ENCODE data around the gene MYO16.
"Not testable (repeated sequence)": the region's sequence is repeated elsewhere in the genome, so short reads cannot be mapped to it uniquely, and the experiment has no call there.

The MYO16 gene

DNA sequence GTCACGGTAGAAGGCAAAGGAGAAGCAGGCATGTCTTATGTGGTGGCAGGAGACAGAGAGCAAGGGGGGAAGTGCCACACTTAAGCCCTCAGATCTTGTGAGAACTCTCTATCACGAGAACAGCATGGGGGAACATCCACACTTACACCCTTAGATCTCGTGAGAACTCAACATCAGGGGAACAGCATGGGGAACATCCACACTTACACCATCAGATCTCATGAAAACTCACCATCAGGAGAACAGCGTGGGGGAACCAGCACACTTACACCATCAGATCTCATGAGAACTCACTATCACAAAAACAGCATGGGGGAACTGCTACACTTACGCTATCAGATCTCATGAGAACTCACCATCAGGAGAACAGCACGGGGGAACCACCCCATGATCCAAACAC is 445.0 kb downstream of the MYO16 start:
- DNase-seq (ENCODE audit: low read depth), result no peak

DNA sequence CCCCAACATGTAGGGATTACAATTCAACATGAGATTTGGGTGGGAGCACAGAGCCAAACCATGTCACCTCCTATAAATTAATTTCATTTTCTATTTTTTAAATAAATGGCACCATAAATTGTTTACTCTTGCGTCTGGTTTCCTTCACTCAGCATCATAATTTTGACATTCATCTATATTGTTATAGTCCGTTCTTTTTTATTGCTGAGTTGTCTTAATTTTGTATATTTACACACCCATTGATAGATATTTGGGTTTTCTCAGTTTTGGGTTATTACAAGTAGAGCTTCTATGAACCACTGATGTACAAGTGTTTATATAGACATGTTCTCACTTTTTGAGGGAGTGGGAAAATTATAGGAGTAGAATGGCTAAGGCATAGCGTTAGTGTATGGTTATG is 445.4 kb downstream of the MYO16 start:
- no peak for DNase-seq (ENCODE audit: low read depth)

GRCh38 chr13:109087916-109088623 is 458.7 kb downstream of the MYO16 start:
- no peak for DNase-seq (ENCODE audit: low read depth)

GRCh38 chr13:109088624-109088917 is 459.2 kb downstream of the MYO16 start:
- DNase-seq (ENCODE audit: low read depth), result no peak

GRCh38 chr13:109090796-109091195 is 461.4 kb downstream of the MYO16 start:
- no peak for DNase-seq (ENCODE audit: low read depth)

GRCh38 chr13:109091249-109091648 is 461.8 kb downstream of the MYO16 start:
- no peak for DNase-seq (ENCODE audit: low read depth)

GRCh38 chr13:109092186-109092585 is 462.8 kb downstream of the MYO16 start:
- not testable (repeated sequence) for DNase-seq (ENCODE audit: low read depth)

GRCh38 chr13:109093998-109094397 is 464.6 kb downstream of the MYO16 start:
- no peak for DNase-seq (ENCODE audit: low read depth)

GRCh38 chr13:109095126-109095525 is 465.7 kb downstream of the MYO16 start:
- no peak for DNase-seq (ENCODE audit: low read depth)

DNA sequence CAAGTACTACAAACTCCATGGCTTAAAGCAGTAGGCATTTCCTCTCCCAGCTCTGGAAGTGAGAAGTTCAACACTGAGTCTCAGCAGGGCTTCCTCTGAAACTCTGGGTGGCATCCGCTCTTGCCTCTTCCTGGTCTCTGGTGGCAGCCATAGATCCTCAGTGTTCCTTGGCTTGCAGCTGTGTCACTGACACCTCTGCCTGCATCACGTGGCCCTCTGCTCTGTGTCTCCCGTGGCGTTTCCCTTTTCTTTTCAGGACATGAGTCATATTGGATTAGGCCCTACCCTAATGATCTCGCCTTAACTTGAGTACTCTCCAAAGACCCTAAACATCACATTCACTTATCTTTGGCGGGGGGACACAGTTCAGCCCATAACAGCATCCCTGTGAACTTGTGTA is 466.7 kb downstream of the MYO16 start:
- DNase-seq (ENCODE audit: low read depth), result no peak

GRCh38 chr13:109100705-109101304 is 471.4 kb downstream of the MYO16 start:
- DNase-seq (ENCODE audit: low read depth), result no peak

DNA sequence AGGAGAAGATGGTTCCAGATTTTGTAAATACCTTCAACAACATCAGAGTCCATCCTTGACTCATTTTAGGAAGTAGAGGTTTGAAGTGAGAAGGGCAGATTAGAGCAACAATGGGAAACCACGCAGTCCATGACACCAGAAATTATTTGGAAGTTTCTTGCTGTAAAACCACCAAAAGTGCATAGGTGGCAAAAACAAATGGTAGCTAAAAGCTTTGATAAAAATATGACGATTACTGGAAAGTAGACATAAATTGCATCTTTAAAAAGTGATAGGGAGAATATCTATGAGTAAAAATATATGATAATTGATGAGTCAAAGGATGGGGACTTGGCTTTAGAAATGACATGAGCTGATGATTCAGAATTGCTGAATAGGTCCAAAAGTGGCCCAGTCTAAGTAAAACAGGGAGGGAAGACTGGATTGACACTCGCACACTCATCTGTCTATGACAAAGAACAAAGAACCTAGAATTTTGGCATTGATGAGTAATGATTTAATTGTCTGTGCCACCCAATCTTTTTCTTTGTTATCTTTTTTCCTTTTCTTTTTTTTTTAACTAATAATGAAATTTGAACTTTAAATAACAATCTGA is 472.2 kb downstream of the MYO16 start:
- no peak for DNase-seq (ENCODE audit: low read depth)

GRCh38 chr13:109105899-109106298 is 476.5 kb downstream of the MYO16 start:
- no peak for DNase-seq (ENCODE audit: low read depth)

GRCh38 chr13:109110159-109110558 is 480.7 kb downstream of the MYO16 start:
- no peak for DNase-seq (ENCODE audit: low read depth)

- DNase-seq (ENCODE audit: low read depth), result no peak
Observed at GRCh38 chr13:109111141-109111540, 481.7 kb downstream of the MYO16 start.

DNA sequence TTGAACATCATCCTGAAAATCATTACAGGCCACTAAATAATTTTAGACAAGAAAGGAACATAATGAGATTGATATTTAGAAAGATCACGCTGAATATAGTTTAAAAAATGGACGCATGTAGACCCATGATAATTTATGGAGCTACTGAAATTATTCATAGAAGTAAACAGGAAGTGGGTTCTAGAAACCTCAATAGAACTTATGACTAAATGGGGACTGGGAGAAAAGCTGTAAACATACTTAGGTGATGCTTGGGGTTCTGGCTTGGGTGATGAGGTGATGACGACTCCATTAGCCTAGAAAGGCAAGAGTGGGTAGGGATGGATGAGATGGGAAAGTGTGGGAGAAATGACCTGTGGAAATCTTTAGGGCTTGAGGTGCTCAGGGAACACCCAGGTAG is 484.0 kb downstream of the MYO16 start:
- no peak for DNase-seq (ENCODE audit: low read depth)

- DNase-seq (ENCODE audit: low read depth), result no peak
Observed at GRCh38 chr13:109114162-109114561, 484.8 kb downstream of the MYO16 start.

GRCh38 chr13:109114991-109115390 is 485.6 kb downstream of the MYO16 start:
- no peak for DNase-seq (ENCODE audit: low read depth)

GRCh38 chr13:109118521-109118920 is 489.1 kb downstream of the MYO16 start:
- DNase-seq (ENCODE audit: low read depth), result no peak

DNA sequence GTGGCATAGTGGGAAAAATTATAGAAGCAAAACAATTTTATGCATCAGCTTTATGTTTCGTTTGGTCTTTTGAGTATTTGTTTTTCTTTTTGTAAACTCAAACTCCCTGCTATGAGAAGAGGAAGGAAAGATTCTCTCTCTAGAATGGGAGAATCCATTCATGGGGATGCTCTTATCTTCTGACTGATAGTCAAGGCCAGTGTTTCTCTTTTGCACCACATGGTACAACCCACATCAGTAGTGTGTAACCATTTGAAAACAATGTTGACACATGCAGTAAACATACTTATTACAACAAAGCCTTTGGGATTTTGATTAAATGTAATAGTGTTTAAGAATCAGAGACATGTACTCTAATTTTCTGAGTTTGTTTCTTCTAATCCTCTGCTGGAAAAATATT is 490.5 kb downstream of the MYO16 start:
- DNase-seq (ENCODE audit: low read depth), result no peak

DNA sequence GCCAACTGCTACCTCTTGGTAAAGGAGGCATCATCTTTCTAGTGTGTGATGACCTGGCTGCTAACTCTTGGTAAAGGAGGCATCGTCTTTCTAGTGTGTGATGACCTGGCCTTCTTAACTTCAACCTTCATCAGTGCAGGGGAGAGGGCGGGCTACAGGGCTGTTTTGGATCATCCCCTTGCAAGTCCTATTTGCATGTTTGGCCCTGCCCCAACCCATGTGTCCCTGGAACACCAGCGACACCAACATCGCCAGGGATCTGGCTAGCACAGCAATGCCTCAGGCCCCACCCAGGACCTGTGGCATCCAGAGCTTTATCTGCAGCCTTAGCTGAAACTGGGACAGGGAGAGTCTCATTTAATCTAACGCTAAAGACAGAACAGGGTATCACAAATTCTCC is 492.4 kb downstream of the MYO16 start:
- DNase-seq (ENCODE audit: low read depth), result no peak

DNA sequence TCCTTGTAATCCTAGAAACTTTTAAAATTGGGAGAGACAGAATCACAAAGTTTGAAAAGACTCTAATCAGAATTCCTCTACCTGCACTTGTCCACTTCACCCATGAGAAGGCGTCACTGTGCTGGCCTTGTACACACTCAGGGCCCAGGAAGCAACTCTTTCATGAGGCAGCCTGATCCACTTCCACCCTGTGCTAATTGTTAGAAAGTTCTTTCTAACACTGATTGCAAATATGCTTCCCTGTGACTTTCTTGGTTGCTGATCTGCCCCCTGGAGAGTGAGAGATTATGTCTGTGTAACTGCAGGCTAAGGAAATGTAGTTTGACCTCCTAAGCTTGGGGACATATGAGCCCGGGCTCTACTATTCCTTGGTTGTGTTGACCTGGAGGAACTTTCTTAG is 494.6 kb downstream of the MYO16 start:
- no peak for DNase-seq (ENCODE audit: low read depth)

- DNase-seq (ENCODE audit: low read depth), result no peak
Observed at GRCh38 chr13:109126178-109126577, 496.8 kb downstream of the MYO16 start.
